ENCODE measurements around the gene NEMF. TPM values are rescaled to one million over a fixed set of nuclear protein-coding genes. Genes with fewer than 3 reads are reported as not detected.

The NEMF gene
- total and polyA plus RNA-seq, 2 donors (not counting 1 experiment from before 2014, with no cell fraction given), result 26.7 to 127 TPM

DNA sequence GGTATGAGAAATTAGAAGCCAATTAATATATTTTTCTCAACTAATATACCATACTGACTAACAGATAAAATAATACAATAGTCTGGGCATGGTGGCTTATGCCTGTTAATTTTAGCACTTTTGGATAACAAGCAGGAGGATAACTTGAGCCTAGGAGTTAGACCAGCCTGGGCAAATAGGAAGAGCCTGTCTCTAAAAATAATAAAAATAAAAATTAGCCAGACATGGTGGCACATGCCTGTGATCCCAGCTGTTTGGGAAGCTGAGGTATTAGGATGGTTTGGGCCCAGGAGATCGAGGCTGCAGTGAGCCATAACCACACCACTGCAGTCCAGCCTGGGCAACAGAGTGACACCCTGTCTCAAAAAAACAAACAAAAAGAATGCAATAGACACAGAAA is 60.0 kb downstream of the NEMF start:
- Histone ChIP-seq H3K36me3 (replicated peaks in 1 of 2; ENCODE audit: control extremely low read depth in 1 of 2, control insufficient read depth in 1 of 2, extremely low read depth in 1 of 2, insufficient read depth in 2 of 2, low read length in 1 of 2) (peaks cover 9 to 84% of the 10 kb centered on the region in 2 experiments), H2AFZ (ENCODE audit: insufficient read depth, low read depth, low read length, poor library complexity, severe bottlenecking) (no peak overlapping the region), H3K27ac (ENCODE audit: low read length in 2 of 2) (no peak overlapping the region), H3K9me3 (ENCODE audit: control extremely low read depth in 1 of 3, control insufficient read depth in 2 of 3, insufficient read depth in 1 of 3, low read length in 2 of 3) (no peaks in the 10 kb centered on the region), H3K27me3 (replicated peaks in 1 of 4; ENCODE audit: control extremely low read depth in 1 of 4, control insufficient read depth in 3 of 4, insufficient read depth in 4 of 4, low read length in 3 of 4) (no peaks in the 10 kb centered on the region), H3K79me2 (ENCODE audit: control insufficient read depth, insufficient read depth, low read length) (peaks cover 10% of the 10 kb centered on the region), H3K4me3 (ENCODE audit: control extremely low read depth in 1 of 5, extremely low read depth in 1 of 5, insufficient read depth in 1 of 5, low read depth in 2 of 5, low read length in 4 of 5) (no peak overlapping the region), H3K4me2 (replicated peaks; ENCODE audit: low read depth, low read length, poor library complexity, severe bottlenecking) (no peak overlapping the region), H3K4me1 (ENCODE audit: control insufficient read depth in 2 of 2, insufficient read depth in 2 of 2, low read length in 2 of 2) (no peaks in the 10 kb centered on the region), H3K9ac (ENCODE audit: low read length) (no peak overlapping the region), H4K20me1 (ENCODE audit: control insufficient read depth, insufficient read depth, low read length, poor library complexity, severe bottlenecking) (no peaks in the 10 kb centered on the region)
- Mint-ChIP-seq H3K4me1 (no peaks in the 10 kb centered on the region), H3K4me3 (no peak overlapping the region), H3K27me3 (no peaks in the 10 kb centered on the region), H3K27ac (no peak overlapping the region), H3K9me3 (ENCODE audit: insufficient read depth) (no peaks in the 10 kb centered on the region)
- WGBS (ENCODE audit: insufficient coverage), result 0% methylated on average over 1 of the region's 1 CpG
- TF ChIP-seq EZH2 (IDR thresholded peaks at IDR 0.05; ENCODE audit: borderline replicate concordance, insufficient read depth, low read depth, low read length, poor library complexity, severe bottlenecking), result no peak
- TF ChIP-seq, protein P1, sequence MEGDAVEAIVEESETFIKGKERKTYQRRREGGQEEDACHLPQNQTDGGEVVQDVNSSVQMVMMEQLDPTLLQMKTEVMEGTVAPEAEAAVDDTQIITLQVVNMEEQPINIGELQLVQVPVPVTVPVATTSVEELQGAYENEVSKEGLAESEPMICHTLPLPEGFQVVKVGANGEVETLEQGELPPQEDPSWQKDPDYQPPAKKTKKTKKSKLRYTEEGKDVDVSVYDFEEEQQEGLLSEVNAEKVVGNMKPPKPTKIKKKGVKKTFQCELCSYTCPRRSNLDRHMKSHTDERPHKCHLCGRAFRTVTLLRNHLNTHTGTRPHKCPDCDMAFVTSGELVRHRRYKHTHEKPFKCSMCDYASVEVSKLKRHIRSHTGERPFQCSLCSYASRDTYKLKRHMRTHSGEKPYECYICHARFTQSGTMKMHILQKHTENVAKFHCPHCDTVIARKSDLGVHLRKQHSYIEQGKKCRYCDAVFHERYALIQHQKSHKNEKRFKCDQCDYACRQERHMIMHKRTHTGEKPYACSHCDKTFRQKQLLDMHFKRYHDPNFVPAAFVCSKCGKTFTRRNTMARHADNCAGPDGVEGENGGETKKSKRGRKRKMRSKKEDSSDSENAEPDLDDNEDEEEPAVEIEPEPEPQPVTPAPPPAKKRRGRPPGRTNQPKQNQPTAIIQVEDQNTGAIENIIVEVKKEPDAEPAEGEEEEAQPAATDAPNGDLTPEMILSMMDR (IDR thresholded peaks at IDR 0.05), result no peak
- intact Hi-C loops (cut with micrococcal nuclease), result no loop called here
- ATAC-seq (ENCODE audit: low read depth) (no peak), DNase-seq (no peak)
- ChIA-PET POLR2A (no interaction called here), CTCF (no interaction called here)

DNA sequence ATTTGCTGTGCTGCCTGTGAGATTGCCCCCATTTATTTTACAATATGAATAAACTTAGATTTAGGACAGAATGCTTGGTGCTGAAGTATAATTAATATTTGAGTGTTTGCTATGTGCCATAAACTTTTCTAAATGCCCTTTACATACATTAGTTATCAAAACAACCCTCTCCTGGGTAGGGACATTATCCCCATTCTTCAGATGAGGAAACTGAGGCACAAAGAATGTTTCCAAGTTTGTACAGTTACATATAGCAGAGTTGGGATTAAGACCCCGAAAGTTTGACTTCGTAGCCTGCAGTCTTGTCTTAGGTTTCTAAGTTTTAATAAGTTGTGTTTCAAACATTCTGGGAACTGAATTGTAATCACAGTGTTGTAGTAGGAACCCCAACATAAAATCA is 66.3 kb downstream of the NEMF start:
- H3K36me3 ChIP-seq (replicated peaks in 1 of 2; ENCODE audit: control extremely low read depth in 1 of 2, control insufficient read depth in 1 of 2, extremely low read depth in 1 of 2, insufficient read depth in 2 of 2, low read length in 1 of 2), result peaks cover 39 to 93% of the 10 kb centered on the region in 2 experiments
- intact Hi-C loops (cut with micrococcal nuclease), result no loop called here
- DNase-seq (no peak), ATAC-seq (ENCODE audit: low read depth) (no peak)
- TF ChIP-seq EZH2 (IDR thresholded peaks at IDR 0.05; ENCODE audit: borderline replicate concordance, insufficient read depth, low read depth, low read length, poor library complexity, severe bottlenecking), result no peak
- TF ChIP-seq, protein P1 (IDR thresholded peaks at IDR 0.05), result no peak
- peaks cover 2% of the 10 kb centered on the region for H3K4me1 Mint-ChIP-seq
- no peak overlapping the region for H2AFZ ChIP-seq (ENCODE audit: insufficient read depth, low read depth, low read length, poor library complexity, severe bottlenecking)
- peaks cover 10% of the 10 kb centered on the region for H3K79me2 ChIP-seq (ENCODE audit: control insufficient read depth, insufficient read depth, low read length)
- ChIA-PET CTCF (no interaction called here), POLR2A (no interaction called here)
- no peak overlapping the region for H3K27ac Mint-ChIP-seq
- H3K4me3 Mint-ChIP-seq, result no peak overlapping the region
- no peak overlapping the region for H3K27ac ChIP-seq (ENCODE audit: low read length in 2 of 2)
- H3K4me2 ChIP-seq (replicated peaks; ENCODE audit: low read depth, low read length, poor library complexity, severe bottlenecking), result no peak overlapping the region
- H3K4me1 ChIP-seq (ENCODE audit: control insufficient read depth in 2 of 2, insufficient read depth in 2 of 2, low read length in 2 of 2), result no peaks in the 10 kb centered on the region
- no peaks in the 10 kb centered on the region for H3K27me3 ChIP-seq (replicated peaks in 1 of 4; ENCODE audit: control extremely low read depth in 1 of 4, control insufficient read depth in 3 of 4, insufficient read depth in 4 of 4, low read length in 3 of 4)
- no peak overlapping the region for H3K9ac ChIP-seq (ENCODE audit: low read length)
- H4K20me1 ChIP-seq (ENCODE audit: control insufficient read depth, insufficient read depth, low read length, poor library complexity, severe bottlenecking), result peaks cover 4% of the 10 kb centered on the region
- H3K9me3 Mint-ChIP-seq (ENCODE audit: insufficient read depth), result no peaks in the 10 kb centered on the region
- no peaks in the 10 kb centered on the region for H3K27me3 Mint-ChIP-seq
- H3K9me3 ChIP-seq (ENCODE audit: control extremely low read depth in 1 of 3, control insufficient read depth in 2 of 3, insufficient read depth in 1 of 3, low read length in 2 of 3), result no peaks in the 10 kb centered on the region
- no CpG with 5 or more reads among the region's 2 CpGs for WGBS (ENCODE audit: insufficient coverage)
- no peak overlapping the region for H3K4me3 ChIP-seq (ENCODE audit: control extremely low read depth in 1 of 5, extremely low read depth in 1 of 5, insufficient read depth in 1 of 5, low read depth in 2 of 5, low read length in 4 of 5)

All from B cell (primary cell).